ENCODE measurements around the gene GDPD4.

The GDPD4 gene

GRCh38 chr11:77311701-77312100 lies 10.2 kb upstream of the GDPD4 start:
- H3K9me3 ChIP-seq (ENCODE audit: control extremely low read depth in 1 of 5, control insufficient read depth in 4 of 5, insufficient read depth in 2 of 5, low read depth in 1 of 5, low read length in 4 of 5) = no peaks in the 10 kb centered on the region
- ChIA-PET CTCF (interaction anchor here (1.4 kb wide), 1 partner anchor 11 kb away, joined by 3 read pairs; no protein-coding TSS in a partner anchor), POLR2A (no interaction called here)
- 100% methylated on average over 3 of the region's 3 CpGs for WGBS (ENCODE audit: insufficient coverage)
- no peak overlapping the region for H3K27ac ChIP-seq (ENCODE audit: insufficient read depth in 1 of 2, low read depth in 1 of 2, low read length in 2 of 2, poor library complexity in 1 of 2, severe bottlenecking in 2 of 2)
- DNase-seq = no peak
- no peak overlapping the region for H3K4me3 ChIP-seq (ENCODE audit: control insufficient read depth in 1 of 7, extremely low read depth in 1 of 7, insufficient read depth in 4 of 7, low read depth in 2 of 7, low read length in 6 of 7)
- H3K4me1 ChIP-seq (ENCODE audit: control extremely low read depth in 1 of 4, control insufficient read depth in 4 of 4, insufficient read depth in 4 of 4, low read length in 3 of 4) = no peaks in the 10 kb centered on the region
- H3K27me3 ChIP-seq (replicated peaks in 2 of 5; ENCODE audit: control insufficient read depth in 4 of 5, insufficient read depth in 5 of 5, low read length in 4 of 5) = no peaks in the 10 kb centered on the region
- no peaks in the 10 kb centered on the region for H3K36me3 ChIP-seq (ENCODE audit: control insufficient read depth in 4 of 4, insufficient read depth in 4 of 4, low read length in 3 of 4)

- Histone ChIP-seq H3K27ac (ENCODE audit: insufficient read depth in 1 of 2, low read depth in 1 of 2, low read length in 2 of 2, poor library complexity in 1 of 2, severe bottlenecking in 2 of 2) (no peak overlapping the region), H3K4me3 (ENCODE audit: control insufficient read depth in 1 of 7, extremely low read depth in 1 of 7, insufficient read depth in 4 of 7, low read depth in 2 of 7, low read length in 6 of 7) (no peak overlapping the region), H3K36me3 (ENCODE audit: control insufficient read depth in 4 of 4, insufficient read depth in 4 of 4, low read length in 3 of 4) (no peaks in the 10 kb centered on the region), H3K4me1 (ENCODE audit: control extremely low read depth in 1 of 4, control insufficient read depth in 4 of 4, insufficient read depth in 4 of 4, low read length in 3 of 4) (no peaks in the 10 kb centered on the region), H3K9me3 (ENCODE audit: control extremely low read depth in 1 of 5, control insufficient read depth in 4 of 5, insufficient read depth in 2 of 5, low read depth in 1 of 5, low read length in 4 of 5) (no peaks in the 10 kb centered on the region), H3K27me3 (replicated peaks in 2 of 5; ENCODE audit: control insufficient read depth in 4 of 5, insufficient read depth in 5 of 5, low read length in 4 of 5) (no peaks in the 10 kb centered on the region)
- 94% methylated on average over 5 of the region's 5 CpGs for whole genome bisulfite sequencing (ENCODE audit: insufficient coverage)
- POLR2A ChIA-PET = no interaction called here
- no peak for DNase-seq
- CTCF ChIA-PET = no interaction called here
These were observed 9.2 kb upstream of the GDPD4 start for GRCh38 chr11:77310721-77311120.

GRCh38 chr11:77309401-77310085 lies 8.1 kb upstream of the GDPD4 start:
- Histone ChIP-seq H3K27ac (ENCODE audit: insufficient read depth in 1 of 2, low read depth in 1 of 2, low read length in 2 of 2, poor library complexity in 1 of 2, severe bottlenecking in 2 of 2) (no peak overlapping the region), H3K9me3 (ENCODE audit: control extremely low read depth in 1 of 5, control insufficient read depth in 4 of 5, insufficient read depth in 2 of 5, low read depth in 1 of 5, low read length in 4 of 5) (no peaks in the 10 kb centered on the region), H3K36me3 (ENCODE audit: control insufficient read depth in 4 of 4, insufficient read depth in 4 of 4, low read length in 3 of 4) (no peaks in the 10 kb centered on the region), H3K4me1 (ENCODE audit: control extremely low read depth in 1 of 4, control insufficient read depth in 4 of 4, insufficient read depth in 4 of 4, low read length in 3 of 4) (no peaks in the 10 kb centered on the region), H3K27me3 (replicated peaks in 2 of 5; ENCODE audit: control insufficient read depth in 4 of 5, insufficient read depth in 5 of 5, low read length in 4 of 5) (no peaks in the 10 kb centered on the region), H3K4me3 (ENCODE audit: control insufficient read depth in 1 of 7, extremely low read depth in 1 of 7, insufficient read depth in 4 of 7, low read depth in 2 of 7, low read length in 6 of 7) (no peak overlapping the region)
- 100% methylated on average over 1 of the region's 5 CpGs for WGBS (ENCODE audit: insufficient coverage)
- no peak for DNase-seq
- CTCF ChIA-PET = no interaction called here
- POLR2A ChIA-PET = no interaction called here

DNA sequence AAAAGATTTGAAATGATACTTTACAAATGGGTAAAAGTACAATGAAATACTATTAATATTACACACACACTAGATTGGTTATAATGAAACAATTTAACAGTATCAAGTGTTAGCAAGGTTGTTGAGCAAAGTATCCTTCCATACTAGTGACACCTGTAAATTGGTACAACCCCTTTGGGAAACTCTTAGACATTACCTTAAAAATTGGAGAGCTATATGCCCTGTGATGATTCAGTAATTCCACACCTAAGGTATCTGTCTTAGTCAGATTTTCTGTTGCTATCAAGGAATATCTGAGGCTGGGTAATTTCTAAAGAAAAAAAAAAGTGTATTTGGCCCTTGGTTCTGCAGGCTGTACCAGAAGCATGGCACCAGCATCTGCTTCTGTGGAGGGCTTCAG lies 7.4 kb upstream of the GDPD4 start:
- ChIA-PET CTCF (no interaction called here), POLR2A (no interaction called here)
- no peaks in the 10 kb centered on the region for H3K4me1 ChIP-seq (ENCODE audit: control extremely low read depth in 1 of 4, control insufficient read depth in 4 of 4, insufficient read depth in 4 of 4, low read length in 3 of 4)
- H3K36me3 ChIP-seq (ENCODE audit: control insufficient read depth in 4 of 4, insufficient read depth in 4 of 4, low read length in 3 of 4) = no peaks in the 10 kb centered on the region
- DNase-seq = no peak
- H3K27me3 ChIP-seq (replicated peaks in 2 of 5; ENCODE audit: control insufficient read depth in 4 of 5, insufficient read depth in 5 of 5, low read length in 4 of 5) = no peaks in the 10 kb centered on the region
- H3K4me3 ChIP-seq (ENCODE audit: control insufficient read depth in 1 of 7, extremely low read depth in 1 of 7, insufficient read depth in 4 of 7, low read depth in 2 of 7, low read length in 6 of 7) = no peak overlapping the region
- H3K27ac ChIP-seq (ENCODE audit: insufficient read depth in 1 of 2, low read depth in 1 of 2, low read length in 2 of 2, poor library complexity in 1 of 2, severe bottlenecking in 2 of 2) = no peak overlapping the region
- no peaks in the 10 kb centered on the region for H3K9me3 ChIP-seq (ENCODE audit: control extremely low read depth in 1 of 5, control insufficient read depth in 4 of 5, insufficient read depth in 2 of 5, low read depth in 1 of 5, low read length in 4 of 5)

DNA sequence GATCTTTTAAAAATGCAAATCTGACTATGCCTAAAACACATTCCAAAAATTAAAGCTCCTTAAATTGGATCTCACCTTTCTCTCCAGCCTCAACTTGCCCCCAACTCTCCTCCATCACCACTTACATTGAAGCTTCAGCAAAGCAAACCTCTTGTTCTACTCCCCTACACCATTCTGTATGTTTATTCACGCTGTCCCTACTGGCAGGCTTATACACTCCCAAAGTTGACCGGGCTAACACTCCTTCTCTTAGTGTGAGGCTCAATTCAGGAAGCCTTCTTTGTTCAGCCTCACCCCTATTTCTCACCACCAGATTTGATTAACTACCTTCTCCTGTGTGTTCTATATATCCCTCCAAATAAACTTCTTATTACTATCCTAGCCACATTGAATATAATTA lies 1.8 kb upstream of the GDPD4 start:
- WGBS (ENCODE audit: insufficient coverage) = 100% methylated on average over 2 of the region's 2 CpGs
- DNase-seq = no peak
- Histone ChIP-seq H3K4me1 (ENCODE audit: control extremely low read depth in 1 of 4, control insufficient read depth in 4 of 4, insufficient read depth in 4 of 4, low read length in 3 of 4) (no peaks in the 10 kb centered on the region), H3K4me3 (ENCODE audit: control insufficient read depth in 1 of 7, extremely low read depth in 1 of 7, insufficient read depth in 4 of 7, low read depth in 2 of 7, low read length in 6 of 7) (no peak overlapping the region), H3K36me3 (ENCODE audit: control insufficient read depth in 4 of 4, insufficient read depth in 4 of 4, low read length in 3 of 4) (no peaks in the 10 kb centered on the region), H3K27ac (ENCODE audit: insufficient read depth in 1 of 2, low read depth in 1 of 2, low read length in 2 of 2, poor library complexity in 1 of 2, severe bottlenecking in 2 of 2) (no peak overlapping the region), H3K9me3 (ENCODE audit: control extremely low read depth in 1 of 5, control insufficient read depth in 4 of 5, insufficient read depth in 2 of 5, low read depth in 1 of 5, low read length in 4 of 5) (no peaks in the 10 kb centered on the region), H3K27me3 (replicated peaks in 2 of 5; ENCODE audit: control insufficient read depth in 4 of 5, insufficient read depth in 5 of 5, low read length in 4 of 5) (no peaks in the 10 kb centered on the region)
- ChIA-PET POLR2A (no interaction called here), CTCF (no interaction called here)

GRCh38 chr11:77302752-77303151 lies 1.3 kb upstream of the GDPD4 start:
- DNase-seq = no peak
- WGBS (ENCODE audit: insufficient coverage) = 91% methylated on average over 3 of the region's 3 CpGs
- ChIA-PET CTCF (no interaction called here), POLR2A (no interaction called here)
- Histone ChIP-seq H3K9me3 (ENCODE audit: control extremely low read depth in 1 of 5, control insufficient read depth in 4 of 5, insufficient read depth in 2 of 5, low read depth in 1 of 5, low read length in 4 of 5) (no peaks in the 10 kb centered on the region), H3K27me3 (replicated peaks in 2 of 5; ENCODE audit: control insufficient read depth in 4 of 5, insufficient read depth in 5 of 5, low read length in 4 of 5) (no peaks in the 10 kb centered on the region), H3K36me3 (ENCODE audit: control insufficient read depth in 4 of 4, insufficient read depth in 4 of 4, low read length in 3 of 4) (no peaks in the 10 kb centered on the region), H3K4me3 (ENCODE audit: control insufficient read depth in 1 of 7, extremely low read depth in 1 of 7, insufficient read depth in 4 of 7, low read depth in 2 of 7, low read length in 6 of 7) (no peak overlapping the region), H3K27ac (ENCODE audit: insufficient read depth in 1 of 2, low read depth in 1 of 2, low read length in 2 of 2, poor library complexity in 1 of 2, severe bottlenecking in 2 of 2) (no peak overlapping the region), H3K4me1 (ENCODE audit: control extremely low read depth in 1 of 4, control insufficient read depth in 4 of 4, insufficient read depth in 4 of 4, low read length in 3 of 4) (no peaks in the 10 kb centered on the region)

DNA sequence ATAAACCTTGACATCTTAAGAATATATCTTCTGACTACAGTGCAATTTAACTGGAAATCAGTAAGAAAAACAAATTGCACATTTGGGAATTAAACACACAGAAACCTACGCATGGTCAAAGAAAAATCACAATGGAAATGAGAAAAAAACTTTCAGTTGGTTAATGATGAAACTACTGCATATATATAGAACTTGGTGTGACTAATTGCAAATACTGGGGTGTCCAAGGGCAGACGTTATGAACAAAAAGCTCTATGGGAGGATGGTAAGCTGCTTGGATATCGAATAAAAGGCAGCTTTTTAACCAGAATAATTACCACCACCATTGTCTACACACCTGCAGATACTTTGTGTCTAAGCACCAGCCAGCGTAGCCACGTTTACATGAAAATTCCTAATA lies 791 bp downstream of the GDPD4 start:
- WGBS (ENCODE audit: insufficient coverage) = 95% methylated on average over 2 of the region's 5 CpGs
- ChIA-PET POLR2A (no interaction called here), CTCF (interaction anchor here (0.7 kb wide), 1 partner anchor 12 kb away, joined by 3 read pairs; no protein-coding TSS in a partner anchor)
- DNase-seq = no peak
- Histone ChIP-seq H3K27ac (ENCODE audit: insufficient read depth in 1 of 2, low read depth in 1 of 2, low read length in 2 of 2, poor library complexity in 1 of 2, severe bottlenecking in 2 of 2) (no peak overlapping the region), H3K9me3 (ENCODE audit: control extremely low read depth in 1 of 5, control insufficient read depth in 4 of 5, insufficient read depth in 2 of 5, low read depth in 1 of 5, low read length in 4 of 5) (no peaks in the 10 kb centered on the region), H3K4me1 (ENCODE audit: control extremely low read depth in 1 of 4, control insufficient read depth in 4 of 4, insufficient read depth in 4 of 4, low read length in 3 of 4) (no peaks in the 10 kb centered on the region), H3K27me3 (replicated peaks in 2 of 5; ENCODE audit: control insufficient read depth in 4 of 5, insufficient read depth in 5 of 5, low read length in 4 of 5) (no peaks in the 10 kb centered on the region), H3K36me3 (ENCODE audit: control insufficient read depth in 4 of 4, insufficient read depth in 4 of 4, low read length in 3 of 4) (no peaks in the 10 kb centered on the region), H3K4me3 (ENCODE audit: control insufficient read depth in 1 of 7, extremely low read depth in 1 of 7, insufficient read depth in 4 of 7, low read depth in 2 of 7, low read length in 6 of 7) (no peak overlapping the region)

All from common myeloid progenitor, CD34-positive (primary cell).